OCI-LY1 (cell line): ENCODE measurements around the gene GRM7.

Experiments
- EZH2 ChIP-seq: fragments of 200-600 bp; sonication (generic), shearing (Covaris generic); IDR thresholded peaks from 2 replicates; pipeline ENCODE4 v1.8.0; 2017; ENCODE audit warnings: borderline replicate concordance, mixed run types, mild to moderate bottlenecking, antibody characterized with exemption, low read length, moderate library complexity, mixed read lengths
- TF ChIP-seq, protein P1 (sequence below): fragments of 200-600 bp; sonication (generic), shearing (Covaris generic); IDR thresholded peaks from 2 replicates; pipeline ENCODE4 v1.5.1; 2017; ENCODE audit warnings: mild to moderate bottlenecking, antibody characterized with exemption, low read length, moderate library complexity, mixed read lengths

DNA sequence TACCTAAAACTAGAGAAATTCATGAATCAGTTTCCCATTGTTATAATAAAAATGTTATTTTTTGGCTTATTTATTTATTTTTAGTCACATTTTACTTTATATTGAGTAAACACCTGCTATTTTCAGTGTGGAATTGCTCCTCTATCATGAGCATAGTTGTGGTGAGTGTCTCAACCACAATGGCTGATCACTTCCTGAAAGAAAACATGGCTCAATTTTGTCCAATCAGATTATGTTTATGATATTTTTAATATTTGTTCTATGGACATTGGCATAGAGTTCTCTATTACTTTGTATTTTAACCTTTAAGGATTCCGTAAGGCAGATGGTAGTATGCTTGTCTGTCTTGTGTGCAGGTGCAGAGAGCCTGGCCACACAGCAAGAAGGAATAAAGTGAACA is 16.2 kb upstream of the GRM7 start:
- no peak for TF ChIP-seq EZH2
- TF ChIP-seq, protein P1, sequence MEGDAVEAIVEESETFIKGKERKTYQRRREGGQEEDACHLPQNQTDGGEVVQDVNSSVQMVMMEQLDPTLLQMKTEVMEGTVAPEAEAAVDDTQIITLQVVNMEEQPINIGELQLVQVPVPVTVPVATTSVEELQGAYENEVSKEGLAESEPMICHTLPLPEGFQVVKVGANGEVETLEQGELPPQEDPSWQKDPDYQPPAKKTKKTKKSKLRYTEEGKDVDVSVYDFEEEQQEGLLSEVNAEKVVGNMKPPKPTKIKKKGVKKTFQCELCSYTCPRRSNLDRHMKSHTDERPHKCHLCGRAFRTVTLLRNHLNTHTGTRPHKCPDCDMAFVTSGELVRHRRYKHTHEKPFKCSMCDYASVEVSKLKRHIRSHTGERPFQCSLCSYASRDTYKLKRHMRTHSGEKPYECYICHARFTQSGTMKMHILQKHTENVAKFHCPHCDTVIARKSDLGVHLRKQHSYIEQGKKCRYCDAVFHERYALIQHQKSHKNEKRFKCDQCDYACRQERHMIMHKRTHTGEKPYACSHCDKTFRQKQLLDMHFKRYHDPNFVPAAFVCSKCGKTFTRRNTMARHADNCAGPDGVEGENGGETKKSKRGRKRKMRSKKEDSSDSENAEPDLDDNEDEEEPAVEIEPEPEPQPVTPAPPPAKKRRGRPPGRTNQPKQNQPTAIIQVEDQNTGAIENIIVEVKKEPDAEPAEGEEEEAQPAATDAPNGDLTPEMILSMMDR, result no peak
